Sciatic nerve (tissue), 2 donors: ENCODE data around the gene AHSP. TPM values are rescaled to one million over a fixed set of nuclear protein-coding genes. Genes with fewer than 3 reads are reported as not detected.
"Not testable (repeated sequence)": the region's sequence is repeated elsewhere in the genome, so short reads cannot be mapped to it uniquely, and the experiment has no call there.

Experiments used
- ATAC-seq: fragments of 200-7000 bp; cut with Tn5 transposase; one replicate; pipeline ENCODE4 v1.9.1; 2020; ENCODE audit warnings: mild to moderate bottlenecking, moderate library complexity
- DNase-seq: peaks from one replicate; pipeline ENCODE4 v3.0.0-alpha.2; 2020; ENCODE audit warnings: low spot score
- intact Hi-C: fragments of 100-400 bp; cut with DNase I; formaldehyde crosslinking; loops from one replicate; pipeline ENCODE4 v1.14.2; 2022
- total RNA-seq: library from RNA; stranded (reverse); fragmentation: NEBNext Ultra II Directional; extraction: Animal tissue kit (Norgen Biotek cat#: 25700); gene quantifications from one replicate; pipeline ENCODE4 v1.2.1, GENCODE V29; 2021
- donor health status: DM: no; HTN: no; CAD: no.
- donor health status: DM: no; HTN: no; CAD: no.

AHSP gene
- 17.7 TPM for total RNA-seq

- DNase-seq (no peak), ATAC-seq (no peak)
- intact Hi-C loops = no loop called here
Observed at GRCh38 chr16:31527734-31528274, at the start of gene AHSP. Gene AHSP, plus strand, starts transcription at chr16:31527900. Its CDS starts 240 bp downstream, at chr16:31528140.

- no peak for DNase-seq
- ATAC-seq = no peak
Observed at GRCh38 chr16:31478956-31479355, 48.7 kb upstream of the AHSP start.

GRCh38 chr16:31479751-31480150, 47.9 kb upstream of the AHSP start:
- intact Hi-C loops = no loop called here
- DNase-seq = no peak
- ATAC-seq = no peak

More at GRCh38 chr16:31478956-31479355, 48.7 kb upstream of the AHSP start:
- intact Hi-C loops = no loop called here

GRCh38 chr16:31480851-31481536, 46.7 kb upstream of the AHSP start:
- intact Hi-C loops = no loop called here
- no peak for DNase-seq
- no peak for ATAC-seq

GRCh38 chr16:31483081-31483480, 44.6 kb upstream of the AHSP start, which contains the start of gene SLC5A2:
Gene SLC5A2, plus strand, starts transcription at chr16:31483123. Its CDS starts 14 bp downstream, at chr16:31483137.
- ATAC-seq (no peak), DNase-seq (no peak)
- intact Hi-C loops = no loop called here

GRCh38 chr16:31484048-31484447, 43.7 kb upstream of the AHSP start:
- intact Hi-C loops, DNase-seq, ATAC-seq: not testable (repeated sequence)

- DNase-seq (no peak), ATAC-seq (no peak)
- intact Hi-C loops = no loop called here
Observed at GRCh38 chr16:31484491-31485171, 43.1 kb upstream of the AHSP start.

GRCh38 chr16:31485571-31485970, 42.1 kb upstream of the AHSP start:
- no peak for DNase-seq
- intact Hi-C loops = no loop called here
- no peak for ATAC-seq

GRCh38 chr16:31486045-31486444, 41.7 kb upstream of the AHSP start:
- ATAC-seq (no peak), DNase-seq (no peak)
- intact Hi-C loops = no loop called here

- DNase-seq (no peak), ATAC-seq (peak; percentile 4)
- intact Hi-C loops = no loop called here
Observed at GRCh38 chr16:31487071-31487719, 40.5 kb upstream of the AHSP start.

GRCh38 chr16:31487720-31488467, 39.8 kb upstream of the AHSP start:
- DNase-seq (no peak), ATAC-seq (peak; percentile 66)
- intact Hi-C loops = no loop called here

- intact Hi-C loops = no loop called here
- no peak for DNase-seq
- peak; percentile 12 for ATAC-seq
Observed at GRCh38 chr16:31488468-31489297, 39.0 kb upstream of the AHSP start.

- ATAC-seq (no peak), DNase-seq (no peak)
- intact Hi-C loops = no loop called here
Observed at GRCh38 chr16:31489298-31489564, 38.5 kb upstream of the AHSP start.

- ATAC-seq = no peak
- DNase-seq = no peak
- intact Hi-C loops = no loop called here
Observed at GRCh38 chr16:31489616-31490584, 37.8 kb upstream of the AHSP start.

GRCh38 chr16:31491778-31492418, 35.8 kb upstream of the AHSP start:
- no peak for ATAC-seq
- no peak for DNase-seq
- intact Hi-C loops = no loop called here

- ATAC-seq = no peak
- DNase-seq = no peak
- intact Hi-C loops = no loop called here
Observed at GRCh38 chr16:31493506-31494125, 34.1 kb upstream of the AHSP start.

- ATAC-seq = no peak
- intact Hi-C loops = no loop called here
- no peak for DNase-seq
Observed at GRCh38 chr16:31496670-31497069, 31.0 kb upstream of the AHSP start.
